Measurements from ENCODE around the gene ASH1L. TPM values are rescaled to one million over a fixed set of nuclear protein-coding genes. Genes with fewer than 3 reads are reported as not detected.

The ASH1L gene
- polyA plus RNA-seq, 1 experiment: 30.6 TPM

DNA sequence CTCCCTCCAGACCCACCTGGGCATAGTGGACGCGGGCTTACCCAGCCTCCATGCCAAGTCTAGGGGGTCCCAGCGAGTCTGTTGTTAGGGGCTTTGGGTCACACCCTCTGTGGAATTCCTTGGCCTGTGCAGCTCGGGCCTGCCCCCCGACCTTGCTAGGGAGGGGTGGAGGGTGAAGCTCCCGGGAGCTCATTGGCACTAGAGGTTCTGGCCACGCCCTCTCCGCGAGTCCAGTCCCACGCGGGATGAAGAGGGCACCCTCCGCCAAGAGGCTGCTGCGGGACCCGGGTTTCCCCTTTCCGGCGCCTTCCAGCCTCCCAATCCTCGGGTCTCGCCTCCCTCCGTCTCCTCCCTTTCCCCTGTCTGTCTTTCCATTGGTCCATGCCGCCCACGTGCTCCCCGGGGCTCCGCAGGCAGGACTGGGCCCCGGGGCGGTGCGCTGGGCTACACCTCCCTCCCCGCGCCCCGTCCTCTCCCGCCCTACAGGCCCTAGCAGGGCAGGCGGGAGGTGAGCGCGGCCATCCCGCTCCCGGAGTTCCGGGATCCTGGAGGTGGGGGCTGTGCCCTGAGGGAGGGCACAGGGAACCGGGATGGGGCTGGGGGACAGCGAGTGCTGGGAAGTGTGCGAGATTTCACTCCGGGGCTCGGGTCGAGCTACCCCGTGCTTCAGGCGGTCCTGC lies 238.4 kb downstream of the ASH1L start:
- H3K27me3 ChIP-seq (ENCODE audit: control insufficient read depth, insufficient read depth, low read length): no peaks in the 10 kb centered on the region
- DNase-seq (ENCODE audit: low read depth, low spot score): peak; percentile 89
- TF ChIP-seq, protein P1, sequence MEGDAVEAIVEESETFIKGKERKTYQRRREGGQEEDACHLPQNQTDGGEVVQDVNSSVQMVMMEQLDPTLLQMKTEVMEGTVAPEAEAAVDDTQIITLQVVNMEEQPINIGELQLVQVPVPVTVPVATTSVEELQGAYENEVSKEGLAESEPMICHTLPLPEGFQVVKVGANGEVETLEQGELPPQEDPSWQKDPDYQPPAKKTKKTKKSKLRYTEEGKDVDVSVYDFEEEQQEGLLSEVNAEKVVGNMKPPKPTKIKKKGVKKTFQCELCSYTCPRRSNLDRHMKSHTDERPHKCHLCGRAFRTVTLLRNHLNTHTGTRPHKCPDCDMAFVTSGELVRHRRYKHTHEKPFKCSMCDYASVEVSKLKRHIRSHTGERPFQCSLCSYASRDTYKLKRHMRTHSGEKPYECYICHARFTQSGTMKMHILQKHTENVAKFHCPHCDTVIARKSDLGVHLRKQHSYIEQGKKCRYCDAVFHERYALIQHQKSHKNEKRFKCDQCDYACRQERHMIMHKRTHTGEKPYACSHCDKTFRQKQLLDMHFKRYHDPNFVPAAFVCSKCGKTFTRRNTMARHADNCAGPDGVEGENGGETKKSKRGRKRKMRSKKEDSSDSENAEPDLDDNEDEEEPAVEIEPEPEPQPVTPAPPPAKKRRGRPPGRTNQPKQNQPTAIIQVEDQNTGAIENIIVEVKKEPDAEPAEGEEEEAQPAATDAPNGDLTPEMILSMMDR (IDR thresholded peaks at IDR 0.05; ENCODE audit: low read depth, low read length): no peak
- H3K4me3 ChIP-seq (ENCODE audit: low read depth, low read length): peak overlapping the region; percentile 82
- no peaks in the 10 kb centered on the region; the same call in 1 of the 2 replicates for H3K9me3 ChIP-seq (ENCODE audit: control insufficient read depth, insufficient read depth, low read length)
- ChIA-PET POLR2A (interaction anchor here (0.6 to 2.6 kb wide), 6 partner anchors 16 to 349 kb away, joined by 3 to 11 read pairs (median 3); partner anchors contain the start of genes CLK2 and FDPS), CTCF (interaction anchor here (0.5 to 3.2 kb wide), 12 partner anchors 10 to 340 kb away, joined by 3 to 62 read pairs (median 4); partner anchors contain the start of gene FDPS)
- H3K27ac ChIP-seq (ENCODE audit: low read depth, low read length): peak overlapping the region; percentile 82

DNA sequence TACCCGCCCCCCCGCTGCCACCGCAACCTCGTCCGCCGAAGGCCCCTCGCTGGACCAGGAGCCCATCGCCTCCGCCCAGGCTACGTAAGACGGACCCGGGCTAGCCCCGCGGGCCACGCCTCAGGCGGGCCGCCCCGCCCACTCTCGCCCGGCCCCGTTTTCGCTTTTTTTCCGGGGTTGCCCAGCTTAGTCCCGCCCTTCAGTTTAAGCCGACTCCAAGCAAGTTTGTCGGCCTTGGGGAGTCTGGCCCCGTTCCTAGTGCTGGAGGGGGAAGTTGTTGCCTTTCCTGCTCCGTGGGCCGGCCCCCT lies 238.9 kb downstream of the ASH1L start:
- Histone ChIP-seq H3K4me3 (ENCODE audit: low read depth, low read length) (peak overlapping the region; percentile 82), H3K27me3 (ENCODE audit: control insufficient read depth, insufficient read depth, low read length) (no peaks in the 10 kb centered on the region), H3K27ac (ENCODE audit: low read depth, low read length) (peak overlapping the region; percentile 82), H3K9me3 (ENCODE audit: control insufficient read depth, insufficient read depth, low read length) (no peaks in the 10 kb centered on the region; the same call in 1 of the 2 replicates)
- DNase-seq (ENCODE audit: low read depth, low spot score): peak; percentile 66
- POLR2A ChIA-PET: interaction anchor here (0.6 to 2.6 kb wide), 6 partner anchors 15 to 348 kb away, joined by 3 to 11 read pairs (median 3); partner anchors contain the start of genes CLK2 and FDPS
- CTCF ChIA-PET: interaction anchor here (0.5 to 3.2 kb wide), 14 partner anchors 11 to 341 kb away, joined by 3 to 62 read pairs (median 4); partner anchors contain the start of genes FDPS and HCN3
- TF ChIP-seq, protein P1 (IDR thresholded peaks at IDR 0.05; ENCODE audit: low read depth, low read length): no peak

DNA sequence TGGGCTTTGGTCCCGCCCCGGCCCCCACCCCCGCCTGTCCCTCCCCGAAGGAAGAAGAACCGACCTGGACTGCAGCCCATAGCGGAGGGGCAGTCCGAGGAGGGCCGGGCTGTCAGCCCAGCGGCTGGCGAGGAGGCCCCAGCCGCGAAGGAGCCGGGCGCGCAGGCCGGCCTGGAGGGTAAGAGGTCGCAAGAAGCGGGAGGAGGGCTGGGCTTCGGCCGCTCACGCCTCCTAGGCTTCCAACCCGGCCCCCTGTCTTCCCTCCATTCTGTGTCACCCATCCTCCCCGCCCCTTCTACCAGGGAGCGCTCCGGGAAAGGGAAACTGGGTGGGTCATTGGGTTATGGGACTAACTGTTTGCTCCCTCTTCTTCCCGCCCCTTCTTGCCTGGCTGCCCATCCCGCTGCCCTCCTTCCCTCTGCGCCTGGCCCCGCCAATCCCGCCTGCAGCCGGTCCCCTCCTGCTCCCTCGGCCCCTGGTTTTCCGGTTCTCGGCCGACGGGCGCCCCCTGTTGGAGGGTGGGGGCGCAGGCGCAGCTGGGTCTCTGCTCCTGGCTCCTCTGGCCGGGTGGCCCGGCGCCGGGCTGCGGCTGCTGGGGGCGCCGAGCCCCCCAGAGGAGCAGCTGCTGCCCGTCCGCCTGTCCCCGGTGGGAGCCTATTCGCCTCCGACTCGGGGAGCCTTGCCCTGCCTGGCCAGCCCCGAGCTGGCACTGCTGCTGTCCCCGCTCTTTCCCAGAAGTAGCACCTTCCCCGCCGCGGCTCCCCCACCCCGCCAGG lies 239.5 kb downstream of the ASH1L start:
- peak; percentile 86 for DNase-seq (ENCODE audit: low read depth, low spot score)
- Histone ChIP-seq H3K4me3 (ENCODE audit: low read depth, low read length) (peak overlapping the region; percentile 82), H3K27me3 (ENCODE audit: control insufficient read depth, insufficient read depth, low read length) (no peaks in the 10 kb centered on the region), H3K9me3 (ENCODE audit: control insufficient read depth, insufficient read depth, low read length) (no peaks in the 10 kb centered on the region; the same call in 1 of the 2 replicates), H3K27ac (ENCODE audit: low read depth, low read length) (peak overlapping the region; percentile 82)
- ChIA-PET POLR2A (interaction anchor here (0.6 to 2.6 kb wide), 8 partner anchors 11 to 240 kb away, joined by 3 to 11 read pairs (median 3); partner anchors contain the start of genes ASH1L, CLK2 and FDPS), CTCF (interaction anchor here (0.5 to 3.2 kb wide), 20 partner anchors 10 to 269 kb away, joined by 3 to 62 read pairs (median 4); partner anchors contain the start of genes FDPS, HCN3 and KRTCAP2)
- TF ChIP-seq, protein P1 (IDR thresholded peaks at IDR 0.05; ENCODE audit: low read depth, low read length): peak; percentile 87

DNA sequence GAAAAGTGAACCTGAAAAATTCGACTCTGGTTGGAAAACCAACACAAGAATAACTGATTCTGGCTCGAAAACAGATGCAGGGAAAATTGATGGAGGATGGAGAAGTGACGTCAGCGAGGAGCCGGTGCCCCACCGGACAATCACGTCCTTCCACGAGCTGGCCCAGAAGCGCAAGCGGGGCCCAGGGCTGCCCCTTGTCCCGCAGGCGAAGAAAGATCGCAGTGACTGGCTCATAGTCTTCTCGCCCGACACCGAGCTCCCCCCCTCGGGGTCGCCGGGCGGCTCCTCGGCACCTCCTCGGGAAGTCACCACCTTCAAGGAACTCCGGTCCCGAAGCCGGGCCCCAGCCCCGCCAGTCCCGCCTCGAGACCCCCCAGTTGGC lies 240.0 kb downstream of the ASH1L start:
- no peaks in the 10 kb centered on the region; the same call in 1 of the 2 replicates for H3K9me3 ChIP-seq (ENCODE audit: control insufficient read depth, insufficient read depth, low read length)
- ChIA-PET CTCF (interaction anchor here (1.0 to 3.2 kb wide), 9 partner anchors 9 to 270 kb away, joined by 3 to 62 read pairs (median 5); partner anchors contain the start of genes FDPS, HCN3 and KRTCAP2), POLR2A (interaction anchor here (1.1 to 2.6 kb wide), 2 partner anchors 49 to 241 kb away, joined by 4 to 11 read pairs; partner anchors contain the start of genes ASH1L and CLK2)
- TF ChIP-seq, protein P1 (IDR thresholded peaks at IDR 0.05; ENCODE audit: low read depth, low read length): no peak
- peak overlapping the region; percentile 52 for H3K27ac ChIP-seq (ENCODE audit: low read depth, low read length)
- H3K27me3 ChIP-seq (ENCODE audit: control insufficient read depth, insufficient read depth, low read length): no peaks in the 10 kb centered on the region
- no peak for DNase-seq (ENCODE audit: low read depth, low spot score)
- H3K4me3 ChIP-seq (ENCODE audit: low read depth, low read length): peak overlapping the region; percentile 82
